Measurements from ENCODE around the gene EPHA6. TPM values are rescaled to one million over a fixed set of nuclear protein-coding genes. Genes with fewer than 3 reads are reported as not detected.

Gene EPHA6
- total RNA-seq, 1 experiment from 2014 or later, result 2.7 TPM

DNA sequence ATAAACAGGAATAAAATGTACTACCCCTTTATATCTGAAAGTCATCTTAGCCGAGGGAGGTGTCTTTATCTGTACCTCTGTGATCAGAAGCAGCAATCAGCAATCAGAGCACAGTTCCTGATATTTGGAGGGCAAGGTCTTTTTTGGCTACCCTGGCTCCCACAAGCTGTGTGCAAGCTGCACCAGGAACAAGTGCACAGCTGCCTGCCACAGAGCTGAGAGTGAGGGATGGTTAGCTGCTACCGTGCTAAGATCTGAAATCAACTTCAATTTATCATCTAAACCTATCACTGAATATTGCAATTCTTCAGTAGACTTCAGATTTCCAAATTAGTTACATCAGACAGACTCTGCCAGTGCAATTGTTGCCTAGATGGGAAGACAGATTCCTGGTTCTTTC, 545.6 kb downstream of the EPHA6 start:
- Histone ChIP-seq H3K4me1 (no peaks in the 10 kb centered on the region), H3K27me3 (replicated peaks; ENCODE audit: control insufficient read depth, insufficient read depth, low read length) (no peaks in the 10 kb centered on the region), H3K36me3 (ENCODE audit: control insufficient read depth, insufficient read depth, low read length) (no peaks in the 10 kb centered on the region), H3K9me3 (no peaks in the 10 kb centered on the region), H3K4me3 (ENCODE audit: low read depth, low read length) (no peak overlapping the region)
- no peaks in the 10 kb centered on the region for H3K4me1 Mint-ChIP-seq (ENCODE audit: low read depth, unreplicated experiment)
- ChIA-PET CTCF (no interaction called here), POLR2A (no interaction called here)
- no peaks in the 10 kb centered on the region for H3K9me3 Mint-ChIP-seq (ENCODE audit: unreplicated experiment)
- no peak overlapping the region for H3K27ac Mint-ChIP-seq (ENCODE audit: unreplicated experiment)
- H3K27me3 Mint-ChIP-seq (ENCODE audit: insufficient read depth, unreplicated experiment), result no peaks in the 10 kb centered on the region
- DNase-seq, result no peak
- no peak overlapping the region for H3K4me3 Mint-ChIP-seq (ENCODE audit: unreplicated experiment)
- H3K36me3 Mint-ChIP-seq (ENCODE audit: insufficient read depth, unreplicated experiment), result no peaks in the 10 kb centered on the region
- BruUV-seq (replicated peaks), result no TSS peak
- intact Hi-C loops (cut with micrococcal nuclease; ENCODE audit: unreplicated experiment), result loop anchor here (10.0 kb wide), 1 partner anchor 495 kb away; no protein-coding TSS in a partner anchor
- TF ChIP-seq, protein P1, sequence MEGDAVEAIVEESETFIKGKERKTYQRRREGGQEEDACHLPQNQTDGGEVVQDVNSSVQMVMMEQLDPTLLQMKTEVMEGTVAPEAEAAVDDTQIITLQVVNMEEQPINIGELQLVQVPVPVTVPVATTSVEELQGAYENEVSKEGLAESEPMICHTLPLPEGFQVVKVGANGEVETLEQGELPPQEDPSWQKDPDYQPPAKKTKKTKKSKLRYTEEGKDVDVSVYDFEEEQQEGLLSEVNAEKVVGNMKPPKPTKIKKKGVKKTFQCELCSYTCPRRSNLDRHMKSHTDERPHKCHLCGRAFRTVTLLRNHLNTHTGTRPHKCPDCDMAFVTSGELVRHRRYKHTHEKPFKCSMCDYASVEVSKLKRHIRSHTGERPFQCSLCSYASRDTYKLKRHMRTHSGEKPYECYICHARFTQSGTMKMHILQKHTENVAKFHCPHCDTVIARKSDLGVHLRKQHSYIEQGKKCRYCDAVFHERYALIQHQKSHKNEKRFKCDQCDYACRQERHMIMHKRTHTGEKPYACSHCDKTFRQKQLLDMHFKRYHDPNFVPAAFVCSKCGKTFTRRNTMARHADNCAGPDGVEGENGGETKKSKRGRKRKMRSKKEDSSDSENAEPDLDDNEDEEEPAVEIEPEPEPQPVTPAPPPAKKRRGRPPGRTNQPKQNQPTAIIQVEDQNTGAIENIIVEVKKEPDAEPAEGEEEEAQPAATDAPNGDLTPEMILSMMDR (IDR thresholded peaks at IDR 0.05; ENCODE audit: insufficient read depth in 1 of 2, low read depth in 1 of 2, low read length in 1 of 2, severe bottlenecking in 1 of 2, unreplicated experiment in 1 of 2), result no peak

DNA sequence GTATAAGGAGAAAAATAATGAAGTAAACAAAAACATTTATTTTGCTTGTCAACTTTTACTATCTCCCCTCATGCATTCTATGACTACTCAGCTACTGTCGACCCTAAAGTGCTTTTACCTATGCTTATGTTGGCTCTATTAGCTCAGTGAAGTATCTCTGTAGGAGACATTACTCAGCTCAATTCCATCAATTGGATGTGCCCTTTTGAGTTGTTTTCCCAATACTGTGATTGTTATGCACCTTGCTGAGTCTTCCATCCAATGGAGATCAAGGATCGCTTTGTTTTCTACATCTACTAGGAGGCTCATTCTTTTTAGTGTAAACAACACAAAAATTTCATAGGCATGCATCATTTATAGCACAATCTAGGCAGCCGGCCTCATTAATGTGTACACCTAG, 546.4 kb downstream of the EPHA6 start:
- no peaks in the 10 kb centered on the region for H3K36me3 ChIP-seq (ENCODE audit: control insufficient read depth, insufficient read depth, low read length)
- DNase-seq, result no peak
- no TSS peak for BruUV-seq (replicated peaks)
- no peaks in the 10 kb centered on the region for H3K36me3 Mint-ChIP-seq (ENCODE audit: insufficient read depth, unreplicated experiment)
- intact Hi-C loops (cut with micrococcal nuclease; ENCODE audit: unreplicated experiment), result no loop called here
- ChIA-PET POLR2A (no interaction called here), CTCF (no interaction called here)
- no peaks in the 10 kb centered on the region for H3K9me3 Mint-ChIP-seq (ENCODE audit: unreplicated experiment)
- TF ChIP-seq, protein P1 (IDR thresholded peaks at IDR 0.05; ENCODE audit: insufficient read depth in 1 of 2, low read depth in 1 of 2, low read length in 1 of 2, severe bottlenecking in 1 of 2, unreplicated experiment in 1 of 2), result no peak
- no peaks in the 10 kb centered on the region for H3K9me3 ChIP-seq
- H3K4me3 ChIP-seq (ENCODE audit: low read depth, low read length), result no peak overlapping the region
- no peaks in the 10 kb centered on the region for H3K4me1 Mint-ChIP-seq (ENCODE audit: low read depth, unreplicated experiment)
- no peaks in the 10 kb centered on the region for H3K4me1 ChIP-seq
- no peak overlapping the region for H3K27ac Mint-ChIP-seq (ENCODE audit: unreplicated experiment)
- H3K27me3 Mint-ChIP-seq (ENCODE audit: insufficient read depth, unreplicated experiment), result no peaks in the 10 kb centered on the region
- no peaks in the 10 kb centered on the region for H3K27me3 ChIP-seq (replicated peaks; ENCODE audit: control insufficient read depth, insufficient read depth, low read length)
- H3K4me3 Mint-ChIP-seq (ENCODE audit: unreplicated experiment), result no peak overlapping the region

DNA sequence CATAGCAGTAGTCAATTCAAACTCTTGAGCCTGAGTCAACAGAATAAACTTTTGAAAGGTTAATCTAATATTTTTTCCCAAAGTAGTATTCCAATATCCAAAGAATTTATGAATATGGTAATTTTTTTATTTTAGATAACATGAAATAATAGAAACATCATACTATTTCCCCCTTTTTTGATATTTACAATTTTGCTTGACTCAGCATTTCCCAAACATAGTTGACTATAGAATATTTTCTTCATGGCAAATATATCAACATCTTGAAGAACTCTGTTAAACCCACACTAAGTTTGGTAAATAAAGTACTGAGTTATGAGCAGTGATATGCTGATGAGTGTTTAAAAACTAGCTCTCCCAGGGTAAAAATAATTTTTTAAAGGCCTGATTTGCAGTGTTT, 570.2 kb downstream of the EPHA6 start:
- TF ChIP-seq, protein P1 (IDR thresholded peaks at IDR 0.05; ENCODE audit: insufficient read depth in 1 of 2, low read depth in 1 of 2, low read length in 1 of 2, severe bottlenecking in 1 of 2, unreplicated experiment in 1 of 2), result no peak
- POLR2A ChIA-PET, result no interaction called here
- H3K4me1 Mint-ChIP-seq (ENCODE audit: low read depth, unreplicated experiment), result no peaks in the 10 kb centered on the region
- CTCF ChIA-PET, result no interaction called here
- Histone ChIP-seq H3K4me3 (ENCODE audit: low read depth, low read length) (no peak overlapping the region), H3K9me3 (no peaks in the 10 kb centered on the region; the same call in 1 of the 2 replicates), H3K36me3 (ENCODE audit: control insufficient read depth, insufficient read depth, low read length) (no peaks in the 10 kb centered on the region), H3K4me1 (no peaks in the 10 kb centered on the region), H3K27me3 (replicated peaks; ENCODE audit: control insufficient read depth, insufficient read depth, low read length) (no peaks in the 10 kb centered on the region)
- H3K36me3 Mint-ChIP-seq (ENCODE audit: insufficient read depth, unreplicated experiment), result no peaks in the 10 kb centered on the region
- no peak for DNase-seq
- intact Hi-C loops (cut with micrococcal nuclease; ENCODE audit: unreplicated experiment), result no loop called here
- H3K27ac Mint-ChIP-seq (ENCODE audit: unreplicated experiment), result no peak overlapping the region
- H3K4me3 Mint-ChIP-seq (ENCODE audit: unreplicated experiment), result no peak overlapping the region
- no TSS peak for BruUV-seq (replicated peaks)
- H3K27me3 Mint-ChIP-seq (ENCODE audit: insufficient read depth, unreplicated experiment), result no peaks in the 10 kb centered on the region
- peaks cover 9% of the 10 kb centered on the region for H3K9me3 Mint-ChIP-seq (ENCODE audit: unreplicated experiment)

Measured in Caco-2 (cell line).